Mesenchymal stem cell (in vitro differentiated cells and primary cell): ENCODE data around the gene TNS1.
A peak's percentile ranks its signal among the peaks of the same experiment; 100 is the strongest.

Experiments used
- DNase-seq: peaks from one replicate; pipeline ENCODE4 v3.0.0-alpha.2; 2013
- H2AFZ ChIP-seq: one replicate; pipeline ENCODE4 v1.6.1; 2013; ENCODE audit warnings: low read depth, mild to moderate bottlenecking, control low read depth, inconsistent platforms, low read length, moderate library complexity
- H2AK5ac ChIP-seq: 2 replicates; pipeline ENCODE4 v1.6.1; 2013; ENCODE audit warnings: low read length, moderate library complexity, mild to moderate bottlenecking, inconsistent platforms; ENCODE audit not compliant: severe bottlenecking
- H2BK120ac ChIP-seq: one replicate; pipeline ENCODE4 v1.6.1; 2013; ENCODE audit warnings: low read depth, mild to moderate bottlenecking, inconsistent platforms, low read length, moderate library complexity
- H2BK12ac ChIP-seq, 2 experiments: one replicate each; pipeline ENCODE4 v1.6.1; 2013; ENCODE audit warnings: inconsistent platforms in 2 of 2, low read length in 2 of 2, mild to moderate bottlenecking in 2 of 2, moderate library complexity in 2 of 2, control low read depth in 1 of 2
- H2BK15ac ChIP-seq: one replicate; pipeline ENCODE4 v1.6.1; 2013; ENCODE audit warnings: mild to moderate bottlenecking, low read depth, inconsistent platforms; ENCODE audit not compliant: poor library complexity, severe bottlenecking
- H2BK5ac ChIP-seq: 2 replicates; pipeline ENCODE4 v1.6.1; 2013; ENCODE audit warnings: low read depth, mild to moderate bottlenecking, low read length, control low read depth, inconsistent platforms; ENCODE audit not compliant: poor library complexity, severe bottlenecking
- H3K14ac ChIP-seq, 2 experiments: one replicate each; pipeline ENCODE4 v1.6.1; 2013; ENCODE audit warnings: inconsistent platforms in 2 of 2, low read length in 2 of 2, control low read depth in 1 of 2, mild to moderate bottlenecking in 1 of 2, moderate library complexity in 1 of 2
- H3K18ac ChIP-seq, 2 experiments: one replicate each; pipeline ENCODE4 v1.6.1; 2013; ENCODE audit warnings: inconsistent platforms in 2 of 2, low read length in 2 of 2, control low read depth in 1 of 2, low read depth in 1 of 2, mild to moderate bottlenecking in 1 of 2
- H3K23ac ChIP-seq, 2 experiments: one replicate each; pipeline ENCODE4 v1.6.1; 2013; ENCODE audit warnings: inconsistent platforms in 2 of 2, low read length in 2 of 2, mild to moderate bottlenecking in 2 of 2, moderate library complexity in 2 of 2, control low read depth in 1 of 2
- H3K27ac ChIP-seq: 2 replicates; pipeline ENCODE4 v1.5.1; 2013; ENCODE audit warnings: mild to moderate bottlenecking, moderate library complexity, low read length, control low read depth, inconsistent platforms; ENCODE audit not compliant: poor library complexity, severe bottlenecking
- H3K27me3 ChIP-seq, 2 experiments: 2 replicates each; pipeline versions ENCODE4 v1.6.1 to v1.7.0; 2013; ENCODE audit warnings: low read length in 2 of 2, mild to moderate bottlenecking in 2 of 2, moderate library complexity in 2 of 2, control low read depth in 1 of 2, inconsistent platforms in 1 of 2; ENCODE audit not compliant: control insufficient read depth in 1 of 2, insufficient read depth in 1 of 2
- H3K36me3 ChIP-seq, 2 experiments: 2 replicates each; pipeline versions ENCODE4 v1.6.1 to v1.7.0; 2013; ENCODE audit warnings: low read length in 2 of 2, control low read depth in 1 of 2, inconsistent platforms in 1 of 2, low read depth in 1 of 2, mild to moderate bottlenecking in 1 of 2; ENCODE audit not compliant: insufficient read depth in 2 of 2, control insufficient read depth in 1 of 2
- H3K4ac ChIP-seq, 2 experiments: one replicate each; pipeline ENCODE4 v1.6.1; 2013; ENCODE audit warnings: inconsistent platforms in 2 of 2, low read length in 2 of 2, mild to moderate bottlenecking in 2 of 2, moderate library complexity in 2 of 2, control low read depth in 1 of 2, low read depth in 1 of 2
- H3K4me1 ChIP-seq: 2 replicates; pipeline ENCODE4 v1.6.1; 2013; ENCODE audit warnings: low read depth, low read length, control low read depth; ENCODE audit not compliant: control insufficient read depth, insufficient read depth
- H3K4me2 ChIP-seq: 2 replicates; pipeline ENCODE4 v1.6.1; 2013; ENCODE audit warnings: low read length, mild to moderate bottlenecking, inconsistent platforms; ENCODE audit not compliant: poor library complexity, severe bottlenecking
- H3K4me3 ChIP-seq, 2 experiments: 2 replicates each; pipeline versions ENCODE4 v1.5.1 to v1.7.0; 2013; ENCODE audit warnings: low read length in 2 of 2, mild to moderate bottlenecking in 2 of 2, control low read depth in 1 of 2, low read depth in 1 of 2; ENCODE audit not compliant: insufficient read depth in 1 of 2
- H3K79me1 ChIP-seq: replicated peaks from 2 replicates; pipeline ENCODE4 v1.6.1; 2013; ENCODE audit warnings: mild to moderate bottlenecking, control low read depth, low read length, inconsistent platforms; ENCODE audit not compliant: poor library complexity, severe bottlenecking
- H3K9ac ChIP-seq: 2 replicates; pipeline ENCODE4 v1.7.0; 2013; ENCODE audit warnings: mild to moderate bottlenecking, low read length, moderate library complexity
- H3K9me3 ChIP-seq: 2 replicates; pipeline ENCODE4 v1.7.0; 2013; ENCODE audit warnings: mild to moderate bottlenecking, low read length; ENCODE audit not compliant: control insufficient read depth
- H4K8ac ChIP-seq: one replicate; pipeline ENCODE4 v1.6.1; 2013; ENCODE audit warnings: inconsistent platforms, mild to moderate bottlenecking, low read length, moderate library complexity
- H4K91ac ChIP-seq: one replicate; pipeline ENCODE4 v1.6.1; 2013; ENCODE audit warnings: mild to moderate bottlenecking, low read length, inconsistent platforms
- WGBS: methylation state at CpG from one replicate; pipeline ENCODE4 v1.1.7; 2013; ENCODE audit warnings: mixed read lengths; 5-methylcytosine and 5-hydroxymethylcytosine counted together

The TNS1 gene

DNA sequence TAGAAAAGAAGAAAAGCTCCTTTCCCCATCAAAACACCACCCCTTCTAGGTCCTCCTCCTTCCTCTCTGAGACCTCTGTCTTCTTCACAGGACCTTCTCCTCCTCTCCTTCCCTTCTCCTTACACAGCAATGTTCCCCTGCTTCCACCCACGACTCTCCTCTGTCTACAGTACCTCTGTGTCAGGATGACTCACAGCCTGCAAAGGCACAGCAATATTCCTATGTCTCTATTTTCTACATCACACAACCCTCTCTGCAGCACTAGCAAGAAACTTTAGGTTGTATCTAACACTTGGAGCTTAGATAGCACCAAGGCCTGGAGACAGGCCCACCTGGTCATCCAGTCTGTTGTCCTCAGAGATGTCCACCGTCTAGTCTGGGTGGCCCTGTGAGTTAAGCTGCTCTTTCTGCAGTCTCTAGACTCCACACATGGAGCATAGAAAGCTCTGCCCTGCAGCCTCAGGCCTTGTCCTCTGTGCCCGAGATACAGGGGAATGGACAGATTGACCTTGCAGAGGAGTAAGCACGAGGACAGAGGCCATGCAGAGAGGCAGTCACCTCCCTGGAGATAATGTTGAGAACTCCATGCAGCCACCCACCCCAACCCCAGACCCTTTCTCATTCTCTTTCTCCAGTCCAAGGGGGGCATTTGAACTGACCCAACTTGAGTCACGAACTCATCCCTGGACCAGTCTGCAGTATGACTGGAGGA is 212.0 kb downstream of the TNS1 start:
- Histone ChIP-seq H2BK120ac (no peak overlapping the region), H2BK15ac (no peak overlapping the region), H2AFZ (no peak overlapping the region), H4K8ac (no peak overlapping the region), H3K18ac (no peak overlapping the region), H3K4me3 (no peak overlapping the region), H3K4me2 (no peak overlapping the region), H3K23ac (no peak overlapping the region), H3K14ac (no peak overlapping the region), H3K79me1 (no peaks in the 10 kb centered on the region), H2AK5ac (no peak overlapping the region), H3K9ac (peak overlapping the region; percentile 44), H3K4ac (no peak overlapping the region), H3K27ac (no peak overlapping the region), H2BK5ac (no peak overlapping the region), H3K4me1 (peaks cover 15% of the 10 kb centered on the region), H3K27me3 (peaks cover 0 to 5% of the 10 kb centered on the region in 2 experiments), H2BK12ac (no peak overlapping the region), H4K91ac (peak overlapping the region; percentile 8), H3K36me3 (peaks cover 8 to 9% of the 10 kb centered on the region in 2 experiments), H3K9me3 (no peaks in the 10 kb centered on the region)
- WGBS = 72% methylated on average over 5 of the region's 5 CpGs
- peak; percentile 56 for DNase-seq

DNA sequence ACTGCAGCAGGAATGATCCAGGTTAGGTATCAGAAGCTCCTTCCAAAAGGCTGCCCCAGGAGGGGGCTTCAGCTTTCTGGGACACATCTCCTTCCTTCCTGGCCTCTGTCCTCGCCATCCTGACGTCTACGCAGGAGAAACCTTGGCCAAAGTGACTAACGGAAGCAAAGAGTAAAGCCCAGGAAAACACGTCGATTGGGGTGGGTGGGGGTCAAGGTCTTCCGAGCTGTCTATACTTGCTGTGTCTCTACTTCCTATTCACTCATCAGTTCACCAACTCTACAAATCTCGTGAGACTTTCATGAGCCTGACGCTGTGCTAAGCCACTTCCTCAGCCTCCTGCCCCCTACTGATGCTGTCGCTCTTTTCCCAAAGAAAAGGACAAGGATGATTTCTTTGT is 212.6 kb downstream of the TNS1 start:
- Histone ChIP-seq H4K8ac (no peak overlapping the region), H3K9ac (peak overlapping the region; percentile 44), H3K36me3 (peaks cover 8 to 9% of the 10 kb centered on the region in 2 experiments), H3K79me1 (no peaks in the 10 kb centered on the region), H3K27me3 (peaks cover 0 to 6% of the 10 kb centered on the region in 2 experiments), H3K4me1 (peaks cover 15% of the 10 kb centered on the region), H2BK12ac (no peak overlapping the region), H3K4me3 (no peak overlapping the region), H3K14ac (no peak overlapping the region), H3K9me3 (no peaks in the 10 kb centered on the region), H4K91ac (no peak overlapping the region), H3K23ac (no peak overlapping the region), H2AFZ (no peak overlapping the region), H3K27ac (no peak overlapping the region), H3K18ac (no peak overlapping the region), H2BK5ac (no peak overlapping the region), H2BK120ac (no peak overlapping the region), H2AK5ac (no peak overlapping the region), H3K4me2 (no peak overlapping the region), H2BK15ac (no peak overlapping the region), H3K4ac (no peak overlapping the region)
- no peak for DNase-seq
- WGBS = 74% methylated on average over 10 of the region's 10 CpGs

DNA sequence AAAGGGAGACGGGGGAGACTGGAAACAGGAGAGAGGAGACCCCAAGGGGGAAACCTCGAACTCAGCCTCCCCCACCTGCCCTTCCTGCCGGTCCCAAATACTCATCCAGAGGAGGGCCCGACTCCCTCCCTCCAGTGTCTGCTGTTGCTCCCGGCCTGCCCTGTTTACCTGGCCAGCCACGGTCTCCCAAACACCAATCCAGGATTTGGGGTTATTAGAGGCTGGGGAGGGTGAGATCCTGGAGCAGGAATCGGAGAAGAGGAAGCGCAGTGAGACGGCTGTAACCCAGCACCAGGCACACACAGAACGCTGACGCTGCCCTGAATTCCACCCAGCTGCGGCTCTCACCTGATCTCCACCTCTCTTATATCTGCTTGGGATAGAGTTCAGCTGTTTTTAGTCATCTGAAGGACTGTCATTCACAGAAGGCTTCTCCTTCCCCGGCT is 213.0 kb downstream of the TNS1 start:
- H2AFZ ChIP-seq = no peak overlapping the region
- no peak overlapping the region for H3K27ac ChIP-seq
- H3K4ac ChIP-seq = no peak overlapping the region
- no peak overlapping the region for H4K91ac ChIP-seq
- no peak overlapping the region for H2BK15ac ChIP-seq
- peak overlapping the region; percentile 44 for H3K9ac ChIP-seq
- no peak for DNase-seq
- H3K4me2 ChIP-seq = no peak overlapping the region
- no peaks in the 10 kb centered on the region for H3K79me1 ChIP-seq
- no peak overlapping the region for H4K8ac ChIP-seq
- no peak overlapping the region for H2BK120ac ChIP-seq
- WGBS = 95% methylated on average over 8 of the region's 13 CpGs
- no peak overlapping the region for H2AK5ac ChIP-seq
- H3K18ac ChIP-seq = no peak overlapping the region
- H2BK5ac ChIP-seq = no peak overlapping the region
- H3K4me1 ChIP-seq = peaks cover 10% of the 10 kb centered on the region
- no peak overlapping the region for H3K23ac ChIP-seq
- H3K36me3 ChIP-seq = peaks cover 8 to 9% of the 10 kb centered on the region in 2 experiments
- peaks cover 0 to 6% of the 10 kb centered on the region in 2 experiments for H3K27me3 ChIP-seq
- H3K14ac ChIP-seq = no peak overlapping the region
- no peaks in the 10 kb centered on the region for H3K9me3 ChIP-seq
- no peak overlapping the region for H3K4me3 ChIP-seq
- H2BK12ac ChIP-seq = no peak overlapping the region

DNA sequence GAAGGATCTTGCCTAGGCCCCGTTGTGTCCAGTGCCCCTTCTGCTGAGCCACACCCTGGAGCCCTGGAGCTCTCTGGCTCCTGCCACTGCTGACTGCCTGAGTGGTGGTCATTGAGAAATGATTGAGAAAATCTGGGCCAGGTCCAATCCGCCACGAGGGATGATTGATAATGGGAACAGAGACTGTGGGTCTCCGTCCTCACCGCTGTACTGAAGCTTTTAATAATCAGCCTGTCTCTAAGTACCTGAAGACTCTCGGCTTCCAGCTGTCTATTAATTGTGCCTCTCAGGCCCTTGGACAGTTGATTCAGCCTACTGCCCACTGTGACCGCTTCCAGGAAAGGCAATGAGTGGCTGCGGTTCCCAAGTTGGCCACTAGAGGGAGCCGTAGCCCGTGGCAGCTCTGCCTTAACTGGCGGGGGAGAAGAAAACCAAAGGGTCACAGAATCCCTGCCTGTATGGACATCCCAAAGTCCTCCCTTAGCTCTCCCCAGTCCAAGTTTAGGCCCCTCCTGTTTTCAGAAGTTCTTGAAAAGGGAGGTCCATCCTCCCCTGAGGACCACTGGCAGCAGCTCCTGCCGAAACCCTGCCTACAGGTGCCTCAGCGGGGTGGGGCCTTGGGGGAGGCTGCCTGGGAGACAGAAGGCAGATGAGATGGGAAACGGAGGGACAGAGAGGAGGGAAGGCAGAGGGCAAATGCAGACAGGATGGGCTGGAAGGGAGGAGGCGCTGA is 213.6 kb downstream of the TNS1 start:
- H2BK15ac ChIP-seq = no peak overlapping the region
- peak overlapping the region in 1 of 2 experiments; percentile 42 for H2BK12ac ChIP-seq
- peaks cover 0 to 6% of the 10 kb centered on the region in 2 experiments for H3K27me3 ChIP-seq
- WGBS = 31% methylated on average over 13 of the region's 15 CpGs
- H2AK5ac ChIP-seq = no peak overlapping the region
- no peak overlapping the region for H3K4me2 ChIP-seq
- H3K4me3 ChIP-seq = no peak overlapping the region
- peaks cover 9% of the 10 kb centered on the region for H3K4me1 ChIP-seq
- H2BK5ac ChIP-seq = no peak overlapping the region
- H3K27ac ChIP-seq = no peak overlapping the region
- no peaks in the 10 kb centered on the region for H3K79me1 ChIP-seq
- no peak overlapping the region for H3K4ac ChIP-seq
- no peak overlapping the region for H3K9ac ChIP-seq
- no peaks in the 10 kb centered on the region for H3K9me3 ChIP-seq
- no peak overlapping the region for H3K18ac ChIP-seq
- H2BK120ac ChIP-seq = no peak overlapping the region
- no peak overlapping the region for H4K8ac ChIP-seq
- H3K36me3 ChIP-seq = peaks cover 8 to 9% of the 10 kb centered on the region in 2 experiments
- peak; percentile 65 for DNase-seq
- peak overlapping the region; percentile 21 for H4K91ac ChIP-seq
- H3K14ac ChIP-seq = no peak overlapping the region
- H2AFZ ChIP-seq = no peak overlapping the region
- no peak overlapping the region for H3K23ac ChIP-seq
